IMR-90 (cell line): Measurements from ENCODE around the gene PVALEF. TPM values are rescaled to one million over a fixed set of nuclear protein-coding genes. Genes with fewer than 3 reads are reported as not detected.

Source experiments
- ATAC-seq: fragments of 200-7000 bp; cut with Tn5 transposase; 2 replicates; pipeline ENCODE4 v1.9.1; 2020; ENCODE audit warnings: low read depth, mild to moderate bottlenecking, moderate library complexity
- BruUV-seq: library from RNA; stranded (reverse); fragments of 400-500 nt; replicated peaks from 2 replicates; lab custom pipeline; 2021; lab: Mats Ljungman, UMichigan
- CTCF ChIA-PET: fragments of 300-600 bp; formaldehyde crosslinking; extraction: SDS; loops from one replicate; lab custom pipeline; 2021; ENCODE audit warnings: antibody characterized with exemption; lab: Yijun Ruan, JAX
- POLR2A ChIA-PET: fragments of 300-600 bp; sonication (Branson Sonifier 250); formaldehyde crosslinking; loops from one replicate; lab custom pipeline; 2022; ENCODE audit warnings: antibody characterized with exemption; ENCODE audit not compliant: unreplicated experiment; lab: Charles Lee
- DNase-seq: peaks from one replicate; pipeline ENCODE4 v3.0.0; 2013
- H2AFZ ChIP-seq: replicated peaks from 2 replicates; pipeline ENCODE3; 2013; ENCODE audit warnings: low read length, mild to moderate bottlenecking; ENCODE audit not compliant: poor library complexity
- H2AK5ac ChIP-seq: 2 replicates; pipeline ENCODE4 v1.6.1; 2013; ENCODE audit warnings: low read depth, low read length, inconsistent platforms
- H2AK9ac ChIP-seq: replicated peaks from 2 replicates; pipeline ENCODE3; 2013; ENCODE audit warnings: mild to moderate bottlenecking, low read depth, low read length, moderate library complexity; ENCODE audit not compliant: poor library complexity
- H2BK120ac ChIP-seq: 2 replicates; pipeline ENCODE4 v1.6.1; 2013; ENCODE audit warnings: low read depth, low read length, inconsistent platforms
- H2BK15ac ChIP-seq: 3 replicates; pipeline ENCODE4 v1.6.1; 2013; ENCODE audit warnings: low read depth, low read length, inconsistent platforms
- H2BK20ac ChIP-seq: 2 replicates; pipeline ENCODE4 v1.6.1; 2013; ENCODE audit warnings: low read depth, mild to moderate bottlenecking, inconsistent platforms, low read length, moderate library complexity
- H2BK5ac ChIP-seq: 2 replicates; pipeline ENCODE4 v1.6.1; 2013; ENCODE audit warnings: mild to moderate bottlenecking, low read depth, low read length, inconsistent platforms; ENCODE audit not compliant: poor library complexity, severe bottlenecking
- H3K14ac ChIP-seq: replicated peaks from 2 replicates; pipeline ENCODE4 v1.6.1; 2013; ENCODE audit warnings: low read depth, low read length, inconsistent platforms
- H3K18ac ChIP-seq: 2 replicates; pipeline ENCODE4 v1.6.1; 2013; ENCODE audit warnings: low read depth, low read length, control low read depth
- H3K23ac ChIP-seq: 2 replicates; pipeline ENCODE4 v1.6.1; 2013; ENCODE audit warnings: low read depth, low read length, inconsistent platforms
- H3K27ac ChIP-seq: 2 replicates; pipeline ENCODE4 v1.5.1; 2013; ENCODE audit warnings: mild to moderate bottlenecking, control low read depth, low read length; ENCODE audit not compliant: insufficient read depth
- H3K27me3 ChIP-seq: 2 replicates; pipeline ENCODE4 v1.6.1; 2013; ENCODE audit warnings: low read length; ENCODE audit not compliant: control insufficient read depth, insufficient read depth
- H3K36me3 ChIP-seq: 2 replicates; pipeline ENCODE4 v1.6.1; 2013; ENCODE audit warnings: low read length, mixed read lengths; ENCODE audit not compliant: control insufficient read depth, insufficient read depth
- H3K4ac ChIP-seq: 2 replicates; pipeline ENCODE4 v1.6.1; 2013; ENCODE audit warnings: low read depth, low read length, inconsistent platforms
- H3K4me1 ChIP-seq: 2 replicates; pipeline ENCODE4 v1.6.1; 2013; ENCODE audit warnings: low read length, mixed read lengths; ENCODE audit not compliant: control insufficient read depth, insufficient read depth
- H3K4me2 ChIP-seq: 2 replicates; pipeline ENCODE4 v1.6.1; 2013; ENCODE audit warnings: low read depth, mild to moderate bottlenecking, control low read depth, low read length, moderate library complexity
- H3K4me3 ChIP-seq: 2 replicates; pipeline ENCODE4 v1.5.1; 2013; ENCODE audit warnings: low read depth, mild to moderate bottlenecking, control low read depth, low read length, moderate library complexity; ENCODE audit not compliant: insufficient read depth
- H3K56ac ChIP-seq: 2 replicates; pipeline ENCODE4 v1.6.1; 2013; ENCODE audit warnings: low read length, inconsistent platforms; ENCODE audit not compliant: insufficient read depth; ENCODE audit errors: extremely low read depth
- H3K79me1 ChIP-seq, 2 experiments: 2 replicates each; pipeline ENCODE4 v1.6.1; 2013; ENCODE audit warnings: low read length in 2 of 2, inconsistent platforms in 1 of 2, low read depth in 1 of 2
- H3K9ac ChIP-seq: 2 replicates; pipeline ENCODE4 v1.6.1; 2013; ENCODE audit warnings: low read depth, low read length, control low read depth
- H3K9me1 ChIP-seq: 2 replicates; pipeline ENCODE4 v1.6.1; 2013; ENCODE audit warnings: low read length, inconsistent platforms; ENCODE audit not compliant: insufficient read depth
- H3K9me3 ChIP-seq: 2 replicates; pipeline ENCODE4 v1.6.1; 2013; ENCODE audit warnings: low read length; ENCODE audit not compliant: control insufficient read depth, insufficient read depth
- H4K20me1 ChIP-seq: 2 replicates; pipeline ENCODE4 v1.6.1; 2013; ENCODE audit warnings: low read length, inconsistent platforms; ENCODE audit not compliant: insufficient read depth
- H4K5ac ChIP-seq: 2 replicates; pipeline ENCODE4 v1.6.1; 2013; ENCODE audit warnings: mild to moderate bottlenecking, low read depth, low read length, control low read depth
- H4K8ac ChIP-seq, 2 experiments: 2 replicates each; pipeline ENCODE4 v1.6.1; 2013; ENCODE audit warnings: low read depth in 2 of 2, low read length in 2 of 2, control low read depth in 1 of 2, inconsistent platforms in 1 of 2
- H4K91ac ChIP-seq: 2 replicates; pipeline ENCODE4 v1.6.1; 2013; ENCODE audit warnings: low read depth, low read length, inconsistent platforms; ENCODE audit not compliant: insufficient read depth
- BHLHE40 ChIP-seq: fragments of 150-350 bp; IDR thresholded peaks from 2 replicates; pipeline ENCODE4 v1.6.1; 2016; ENCODE audit warnings: mild to moderate bottlenecking, low read depth, low read length
- CEBPB ChIP-seq: IDR thresholded peaks from 2 replicates; pipeline ENCODE4 v1.6.1; 2012; ENCODE audit warnings: low read depth, low read length, improper control_type of control experiment
- CHD1 ChIP-seq: IDR thresholded peaks from 2 replicates; pipeline ENCODE4 v1.6.1; 2012; ENCODE audit warnings: low read depth, low read length, improper control_type of control experiment
- FOS ChIP-seq: fragments of 150-350 bp; IDR thresholded peaks from 2 replicates; pipeline ENCODE4 v1.6.1; 2016; ENCODE audit warnings: low read depth, low read length
- MAFK ChIP-seq: IDR thresholded peaks from 2 replicates; pipeline ENCODE4 v1.6.1; 2012; ENCODE audit warnings: low read depth, low read length, improper control_type of control experiment
- MXI1 ChIP-seq: IDR thresholded peaks from 2 replicates; pipeline ENCODE4 v1.6.1; 2012; ENCODE audit warnings: low read depth, mild to moderate bottlenecking, low read length, moderate library complexity, borderline replicate concordance
- NFE2L2 ChIP-seq: fragments of 150-350 bp; IDR thresholded peaks from 2 replicates; pipeline ENCODE4 v1.6.1; 2016; ENCODE audit warnings: low read depth, mild to moderate bottlenecking, low read length
- RAD21 ChIP-seq: IDR thresholded peaks from 2 replicates; pipeline ENCODE4 v1.6.1; 2012; ENCODE audit warnings: low read length, improper control_type of control experiment
- RCOR1 ChIP-seq: IDR thresholded peaks from 2 replicates; pipeline ENCODE4 v1.6.1; 2012; ENCODE audit warnings: mild to moderate bottlenecking, low read length, improper control_type of control experiment; ENCODE audit not compliant: insufficient replicate concordance
- RFX5 ChIP-seq: IDR thresholded peaks from 2 replicates; pipeline ENCODE4 v1.8.0; 2012; ENCODE audit warnings: low read depth, mild to moderate bottlenecking, low read length, moderate library complexity
- SMC3 ChIP-seq: fragments of 150-350 bp; IDR thresholded peaks from 2 replicates; pipeline ENCODE4 v1.6.1; 2016; ENCODE audit warnings: low read depth, mild to moderate bottlenecking, antibody characterized with exemption, low read length, moderate library complexity
- WGBS, 2 experiments: methylation state at CpG; one replicate each; pipeline versions ENCODE4 v1.1.5 to v1.1.7; 2013; ENCODE audit warnings: missing lambda C conversion rate in 2 of 2; ENCODE audit not compliant: insufficient read length in 1 of 2; ENCODE audit errors: extremely low coverage in 2 of 2; 5-methylcytosine and 5-hydroxymethylcytosine counted together
- dilution Hi-C: fragments of 300-500 bp; cut with HindIII; formaldehyde crosslinking; loops from one replicate; pipeline ENCODE4 v1.14.3; 2018; ENCODE audit warnings: low sequenced_read_pairs; ENCODE audit not compliant: unreplicated experiment
- in situ Hi-C: fragments of 300-500 bp; cut with MboI; formaldehyde crosslinking; loops from 3 replicates; pipeline ENCODE4 v1.14.3; 2019; ENCODE audit warnings: low sequenced_read_pairs, inconsistent platforms, mixed read lengths
- intact Hi-C: fragments of 100-400 bp; cut with micrococcal nuclease; formaldehyde crosslinking; loops from 2 replicates; pipeline ENCODE4 v1.10.0; 2022
- polyA plus RNA-seq, 3 experiments: library from polyadenylated mRNA; depleted of rRNA; stranded (reverse); fragments of >200 nt; gene quantifications; 2 replicates each; pipeline ENCODE4 v1.2.3, GENCODE V29; 2012; ENCODE audit warnings: low replicate concordance in 1 of 3
- total RNA-seq: library from RNA; depleted of rRNA; stranded (reverse); fragments of >200 nt; gene quantifications from 2 replicates; pipeline ENCODE4 v1.2.3, GENCODE V29; 2012
- TF ChIP-seq, protein P1 (sequence below): conservative IDR thresholded peaks from 2 replicates; pipeline ENCODE4 v1.5.1; 2012; ENCODE audit warnings: mild to moderate bottlenecking, low read depth, low read length, improper control_type of control experiment
- TF ChIP-seq, protein P2 (sequence below): fragments of 150-350 bp; IDR thresholded peaks from 2 replicates; pipeline ENCODE4 v1.6.1; 2016; ENCODE audit warnings: low read depth, mild to moderate bottlenecking, low read length, moderate library complexity, borderline replicate concordance

Gene PVALEF
- total and polyA plus RNA-seq, 2 of the 4 experiments (the other 2 are of a cell fraction) = not detected

DNA sequence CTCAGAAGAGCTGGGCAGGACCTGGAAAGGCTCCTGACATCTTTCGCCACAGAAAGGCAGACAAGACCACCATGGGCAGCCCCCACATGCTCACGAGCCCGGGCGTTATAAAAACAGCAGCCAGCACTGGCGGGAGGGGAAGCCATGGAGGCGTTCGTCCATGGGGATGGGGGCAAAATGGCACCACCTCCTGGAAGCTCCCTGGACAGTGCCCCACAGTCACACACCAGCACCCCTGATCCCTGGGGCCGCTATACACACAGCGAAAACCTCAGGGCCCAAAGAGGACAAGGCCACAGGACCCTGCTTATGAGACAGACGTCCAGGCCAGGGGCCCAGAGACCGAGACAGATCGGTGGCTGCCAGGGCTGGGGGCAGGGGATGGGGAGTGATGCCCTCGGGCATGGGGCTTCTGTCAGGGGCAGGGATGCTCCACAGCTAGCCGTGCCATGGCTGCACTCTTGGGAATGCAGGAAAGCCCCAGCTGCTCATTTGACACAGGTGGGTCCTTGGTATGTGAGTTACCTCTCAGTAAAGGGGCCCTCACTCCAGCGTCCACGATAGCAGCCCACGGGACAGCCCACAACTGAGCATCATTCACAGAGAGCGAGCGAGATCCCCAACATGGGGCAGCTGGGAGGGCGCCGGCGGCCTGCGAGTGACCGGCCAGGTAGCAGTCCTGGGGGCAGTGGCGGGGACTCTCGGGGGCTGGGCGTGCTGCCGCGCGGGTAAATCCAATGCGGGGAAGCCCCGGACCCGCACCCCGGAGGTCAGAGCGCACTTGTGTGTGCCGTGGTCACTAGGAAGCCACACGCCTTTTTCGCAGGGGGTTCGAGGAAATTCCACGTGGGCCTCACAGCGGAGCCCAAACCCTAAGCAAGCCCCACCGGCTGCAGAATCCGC lies 6.4 kb upstream of the PVALEF start:
- Histone ChIP-seq H3K4me2 (no peak overlapping the region), H3K36me3 (no peaks in the 10 kb centered on the region), H4K91ac (no peak overlapping the region), H3K23ac (no peak overlapping the region), H3K79me1 (no peaks in the 10 kb centered on the region), H2BK20ac (no peak overlapping the region), H3K9ac (no peak overlapping the region), H4K20me1 (no peaks in the 10 kb centered on the region), H3K4me3 (no peak overlapping the region), H4K8ac (no peak overlapping the region), H3K4ac (no peak overlapping the region), H2AFZ (no peak overlapping the region), H3K9me1 (no peaks in the 10 kb centered on the region), H3K27me3 (peaks cover 22% of the 10 kb centered on the region; the same call in 1 of the 2 replicates), H3K18ac (no peak overlapping the region), H3K56ac (no peak overlapping the region), H3K9me3 (no peaks in the 10 kb centered on the region), H4K5ac (no peak overlapping the region), H3K27ac (no peak overlapping the region), H2AK5ac (no peak overlapping the region), H2BK120ac (no peak overlapping the region), H2BK15ac (no peak overlapping the region), H3K14ac (no peak overlapping the region), H2BK5ac (no peak overlapping the region), H3K4me1 (no peaks in the 10 kb centered on the region), H2AK9ac (no peak overlapping the region)
- no peak for DNase-seq
- CTCF ChIA-PET = no interaction called here
- dilution Hi-C loops (no loop called here), intact Hi-C loops (no loop called here), in situ Hi-C loops (no loop called here)
- POLR2A ChIA-PET = no interaction called here
- BruUV-seq = no TSS peak
- ATAC-seq = no peak
- TF ChIP-seq, protein P1, sequence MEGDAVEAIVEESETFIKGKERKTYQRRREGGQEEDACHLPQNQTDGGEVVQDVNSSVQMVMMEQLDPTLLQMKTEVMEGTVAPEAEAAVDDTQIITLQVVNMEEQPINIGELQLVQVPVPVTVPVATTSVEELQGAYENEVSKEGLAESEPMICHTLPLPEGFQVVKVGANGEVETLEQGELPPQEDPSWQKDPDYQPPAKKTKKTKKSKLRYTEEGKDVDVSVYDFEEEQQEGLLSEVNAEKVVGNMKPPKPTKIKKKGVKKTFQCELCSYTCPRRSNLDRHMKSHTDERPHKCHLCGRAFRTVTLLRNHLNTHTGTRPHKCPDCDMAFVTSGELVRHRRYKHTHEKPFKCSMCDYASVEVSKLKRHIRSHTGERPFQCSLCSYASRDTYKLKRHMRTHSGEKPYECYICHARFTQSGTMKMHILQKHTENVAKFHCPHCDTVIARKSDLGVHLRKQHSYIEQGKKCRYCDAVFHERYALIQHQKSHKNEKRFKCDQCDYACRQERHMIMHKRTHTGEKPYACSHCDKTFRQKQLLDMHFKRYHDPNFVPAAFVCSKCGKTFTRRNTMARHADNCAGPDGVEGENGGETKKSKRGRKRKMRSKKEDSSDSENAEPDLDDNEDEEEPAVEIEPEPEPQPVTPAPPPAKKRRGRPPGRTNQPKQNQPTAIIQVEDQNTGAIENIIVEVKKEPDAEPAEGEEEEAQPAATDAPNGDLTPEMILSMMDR = no peak
- TF ChIP-seq RFX5 = no peak
- TF ChIP-seq FOS = no peak
- TF ChIP-seq MAFK = no peak
- no peak for TF ChIP-seq CEBPB
- TF ChIP-seq CHD1 = no peak
- TF ChIP-seq, protein P2, sequence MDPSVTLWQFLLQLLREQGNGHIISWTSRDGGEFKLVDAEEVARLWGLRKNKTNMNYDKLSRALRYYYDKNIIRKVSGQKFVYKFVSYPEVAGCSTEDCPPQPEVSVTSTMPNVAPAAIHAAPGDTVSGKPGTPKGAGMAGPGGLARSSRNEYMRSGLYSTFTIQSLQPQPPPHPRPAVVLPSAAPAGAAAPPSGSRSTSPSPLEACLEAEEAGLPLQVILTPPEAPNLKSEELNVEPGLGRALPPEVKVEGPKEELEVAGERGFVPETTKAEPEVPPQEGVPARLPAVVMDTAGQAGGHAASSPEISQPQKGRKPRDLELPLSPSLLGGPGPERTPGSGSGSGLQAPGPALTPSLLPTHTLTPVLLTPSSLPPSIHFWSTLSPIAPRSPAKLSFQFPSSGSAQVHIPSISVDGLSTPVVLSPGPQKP = no peak
- no peak for TF ChIP-seq BHLHE40
- TF ChIP-seq RAD21 = no peak
- TF ChIP-seq NFE2L2 = no peak
- no peak for TF ChIP-seq SMC3
- no peak for TF ChIP-seq RCOR1
- TF ChIP-seq MXI1 = no peak
- 86% methylated on average over 31 of the region's 43 CpGs; no CpG with 5 or more reads in 1 of the 2 experiments for WGBS, 2 experiments
